Cortex of kidney (tissue), 1 donor: ENCODE measurements around the gene ATP5MK.
"Not testable (repeated sequence)": the region's sequence is repeated elsewhere in the genome, so short reads cannot be mapped to it uniquely, and the experiment has no call there.

Source experiments
- DNase-seq: peaks from one replicate; lab custom pipeline; 2025; lab: John Stamatoyannopoulos, UW

Gene ATP5MK

GRCh38 chr10:103396789-103397087, 463 bp upstream of the ATP5MK start:
- DNase-seq = no peak

- DNase-seq = no peak
These were observed 565 bp downstream of the ATP5MK start for GRCh38 chr10:103395754-103396066.

- no peak for DNase-seq
These were observed 2.1 kb downstream of the ATP5MK start for GRCh38 chr10:103394180-103394579.

- DNase-seq = no peak
These were observed 13.5 kb downstream of the ATP5MK start for GRCh38 chr10:103382769-103383168.

- DNase-seq = no peak
These were observed 22.0 kb downstream of the ATP5MK start for GRCh38 chr10:103374263-103374662.

- no peak for DNase-seq
These were observed 22.7 kb downstream of the ATP5MK start for GRCh38 chr10:103373544-103373943.

- DNase-seq = peak; percentile 11
These were observed 28.3 kb downstream of the ATP5MK start, which contains the start of gene TAF5 for GRCh38 chr10:103367782-103368518. Gene TAF5, plus strand, starts transcription at chr10:103367976. Its CDS starts 14 bp downstream, at chr10:103367990.

GRCh38 chr10:103367379-103367781, 28.9 kb downstream of the ATP5MK start:
- no peak for DNase-seq

- DNase-seq = not testable (repeated sequence)
These were observed 35.5 kb downstream of the ATP5MK start for GRCh38 chr10:103360791-103361190.

- DNase-seq = not testable (repeated sequence)
These were observed 36.8 kb downstream of the ATP5MK start for GRCh38 chr10:103359493-103359892.

- no peak for DNase-seq
These were observed 40.2 kb downstream of the ATP5MK start for GRCh38 chr10:103355906-103356599.

- not testable (repeated sequence) for DNase-seq
These were observed 41.7 kb downstream of the ATP5MK start for GRCh38 chr10:103354567-103354966.

- no peak for DNase-seq
These were observed 43.0 kb downstream of the ATP5MK start for GRCh38 chr10:103353281-103353680.

GRCh38 chr10:103350517-103351260, 45.6 kb downstream of the ATP5MK start, which contains the start of gene PCGF6:
Gene PCGF6, minus strand, starts transcription at chr10:103351140. Its CDS starts 74 bp downstream, at chr10:103351066.
- DNase-seq = no peak

- DNase-seq = no peak
These were observed 46.1 kb downstream of the ATP5MK start for GRCh38 chr10:103350175-103350516.
